ENCODE measurements around the gene CBY2. TPM values are rescaled to one million over a fixed set of nuclear protein-coding genes. Genes with fewer than 3 reads are reported as not detected.

The CBY2 gene
- total RNA-seq, 1 donor, result 0.21 TPM

GRCh38 chr13:45714170-45714569, 12.1 kb downstream of the CBY2 start:
- Histone ChIP-seq H3K9me3 (ENCODE audit: low read depth, low read length) (no peaks in the 10 kb centered on the region), H3K4me3 (ENCODE audit: low read length) (no peak overlapping the region), H3K27me3 (ENCODE audit: insufficient read depth, low read length) (no peaks in the 10 kb centered on the region), H3K4me1 (ENCODE audit: insufficient read depth, low read length) (no peaks in the 10 kb centered on the region)

- H3K9me3 ChIP-seq (ENCODE audit: low read depth, low read length), result no peaks in the 10 kb centered on the region
- no peaks in the 10 kb centered on the region for H3K27me3 ChIP-seq (ENCODE audit: insufficient read depth, low read length)
- no peak overlapping the region for H3K4me3 ChIP-seq (ENCODE audit: low read length)
- H3K4me1 ChIP-seq (ENCODE audit: insufficient read depth, low read length), result no peaks in the 10 kb centered on the region
Observed at GRCh38 chr13:45715351-45715750, 13.2 kb downstream of the CBY2 start.

DNA sequence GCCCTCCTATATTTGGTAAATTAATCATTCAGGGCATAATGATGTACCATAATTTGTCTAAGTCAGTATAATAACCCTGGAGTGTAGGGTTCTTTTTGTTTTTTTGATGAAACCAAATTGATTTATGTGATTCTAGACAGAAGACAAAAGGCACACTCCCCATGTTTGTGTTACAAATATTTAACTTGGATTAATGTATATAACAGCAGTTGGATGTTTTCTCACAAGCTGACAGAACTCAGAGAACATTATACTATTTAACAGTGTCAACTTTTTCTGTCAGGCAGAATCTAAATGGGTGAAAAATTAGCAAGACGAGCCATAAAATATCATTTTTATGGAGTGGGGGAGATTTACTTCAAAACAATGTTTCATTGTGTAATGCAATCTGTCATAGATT, 15.2 kb downstream of the CBY2 start:
- no peaks in the 10 kb centered on the region for H3K27me3 ChIP-seq (ENCODE audit: insufficient read depth, low read length)
- H3K9me3 ChIP-seq (ENCODE audit: low read depth, low read length), result no peaks in the 10 kb centered on the region
- no peaks in the 10 kb centered on the region for H3K4me1 ChIP-seq (ENCODE audit: insufficient read depth, low read length)
- no peak overlapping the region for H3K4me3 ChIP-seq (ENCODE audit: low read length)

- no peaks in the 10 kb centered on the region for H3K27me3 ChIP-seq (ENCODE audit: insufficient read depth, low read length)
- H3K4me3 ChIP-seq (ENCODE audit: low read length), result no peak overlapping the region
- H3K4me1 ChIP-seq (ENCODE audit: insufficient read depth, low read length), result no peaks in the 10 kb centered on the region
- H3K9me3 ChIP-seq (ENCODE audit: low read depth, low read length), result no peaks in the 10 kb centered on the region
Observed at GRCh38 chr13:45718063-45718462, 15.9 kb downstream of the CBY2 start.

GRCh38 chr13:45718992-45719391, 16.9 kb downstream of the CBY2 start:
- Histone ChIP-seq H3K4me1 (ENCODE audit: insufficient read depth, low read length) (no peaks in the 10 kb centered on the region), H3K4me3 (ENCODE audit: low read length) (no peak overlapping the region), H3K27me3 (ENCODE audit: insufficient read depth, low read length) (no peaks in the 10 kb centered on the region), H3K9me3 (ENCODE audit: low read depth, low read length) (no peaks in the 10 kb centered on the region)

DNA sequence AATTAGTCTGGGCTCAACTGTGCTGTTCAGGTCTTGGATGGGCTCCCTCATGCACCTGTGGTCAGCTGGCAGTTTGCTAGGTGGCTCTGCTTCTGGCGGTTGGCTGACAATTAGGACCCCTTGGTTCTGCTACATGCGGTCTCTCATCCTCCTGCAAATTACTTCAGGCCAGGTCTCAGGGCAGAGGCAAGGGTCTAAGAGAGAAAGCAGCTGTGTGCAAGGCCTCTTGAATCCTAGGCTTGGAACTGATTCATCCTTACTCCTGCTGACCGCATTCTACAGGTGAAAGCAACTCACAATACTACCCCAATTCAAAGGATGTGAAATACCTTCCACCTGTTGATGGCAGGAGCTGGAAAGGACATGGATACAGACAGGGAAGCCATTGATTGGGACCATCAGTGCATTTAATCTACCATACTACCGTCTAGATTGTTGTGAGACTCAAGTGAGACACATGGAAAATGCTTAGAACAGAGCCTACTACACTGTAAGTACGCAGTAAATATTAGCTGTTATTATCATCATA, 19.1 kb downstream of the CBY2 start:
- Histone ChIP-seq H3K9me3 (ENCODE audit: low read depth, low read length) (no peaks in the 10 kb centered on the region), H3K4me1 (ENCODE audit: insufficient read depth, low read length) (no peaks in the 10 kb centered on the region), H3K27me3 (ENCODE audit: insufficient read depth, low read length) (no peaks in the 10 kb centered on the region), H3K4me3 (ENCODE audit: low read length) (no peak overlapping the region)

- Histone ChIP-seq H3K9me3 (ENCODE audit: low read depth, low read length) (no peaks in the 10 kb centered on the region), H3K4me3 (ENCODE audit: low read length) (no peak overlapping the region), H3K27me3 (ENCODE audit: insufficient read depth, low read length) (no peaks in the 10 kb centered on the region), H3K4me1 (ENCODE audit: insufficient read depth, low read length) (no peaks in the 10 kb centered on the region)
Observed at GRCh38 chr13:45723798-45724197, 21.7 kb downstream of the CBY2 start.

DNA sequence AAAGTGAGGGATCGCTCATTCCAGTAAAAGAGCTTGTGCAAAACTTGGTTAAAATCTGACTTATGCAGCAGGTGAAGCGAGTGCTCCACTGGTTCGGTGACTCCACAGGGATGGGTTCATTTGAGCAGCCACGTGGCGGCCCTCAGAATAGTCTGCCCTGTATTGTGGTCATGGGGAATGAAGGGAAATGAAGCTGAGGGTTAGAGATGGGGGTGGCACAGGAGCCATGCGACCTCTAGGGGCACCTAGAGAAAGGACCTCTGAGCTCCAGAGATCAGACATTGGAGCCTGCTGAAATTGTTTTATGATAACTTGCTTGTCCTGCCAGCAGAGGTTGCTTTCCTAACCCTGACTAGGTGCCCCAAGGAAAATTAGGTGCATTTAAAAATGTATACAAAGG, 26.6 kb downstream of the CBY2 start:
- Histone ChIP-seq H3K4me3 (ENCODE audit: low read length) (no peak overlapping the region), H3K4me1 (ENCODE audit: insufficient read depth, low read length) (no peaks in the 10 kb centered on the region), H3K9me3 (ENCODE audit: low read depth, low read length) (no peaks in the 10 kb centered on the region), H3K27me3 (ENCODE audit: insufficient read depth, low read length) (no peaks in the 10 kb centered on the region)

- Histone ChIP-seq H3K27me3 (ENCODE audit: insufficient read depth, low read length) (peaks cover 2% of the 10 kb centered on the region), H3K4me1 (ENCODE audit: insufficient read depth, low read length) (no peaks in the 10 kb centered on the region), H3K4me3 (ENCODE audit: low read length) (no peak overlapping the region)
Observed at GRCh38 chr13:45731455-45731854, 29.3 kb downstream of the CBY2 start.

GRCh38 chr13:45732916-45733315, 30.8 kb downstream of the CBY2 start:
- peaks cover 2% of the 10 kb centered on the region for H3K27me3 ChIP-seq (ENCODE audit: insufficient read depth, low read length)
- H3K4me3 ChIP-seq (ENCODE audit: low read length), result no peak overlapping the region
- no peaks in the 10 kb centered on the region for H3K9me3 ChIP-seq (ENCODE audit: low read depth, low read length)
- H3K4me1 ChIP-seq (ENCODE audit: insufficient read depth, low read length), result no peaks in the 10 kb centered on the region

More at GRCh38 chr13:45731455-45731854, 29.3 kb downstream of the CBY2 start:
- no peaks in the 10 kb centered on the region for H3K9me3 ChIP-seq (ENCODE audit: low read depth, low read length)

DNA sequence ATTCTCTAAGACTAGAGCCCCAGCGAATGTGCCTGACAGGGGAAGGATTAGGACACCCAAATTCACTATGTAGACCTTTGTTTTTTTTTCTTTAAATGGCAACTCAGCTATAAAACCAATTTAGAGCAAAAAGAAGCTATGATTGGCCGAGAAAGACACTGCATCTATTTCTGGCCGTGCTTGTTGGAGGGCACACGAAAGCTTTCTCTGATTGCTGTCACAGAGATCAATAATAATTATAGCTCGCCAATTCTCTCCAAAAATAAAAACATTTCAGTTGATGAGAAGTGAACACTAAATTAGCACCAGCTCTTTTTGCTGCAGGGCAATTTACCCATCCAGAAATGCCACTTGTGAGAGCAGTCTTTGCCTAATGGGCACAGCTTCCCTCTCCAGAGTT, 31.2 kb downstream of the CBY2 start:
- Histone ChIP-seq H3K4me1 (ENCODE audit: insufficient read depth, low read length) (no peaks in the 10 kb centered on the region), H3K9me3 (ENCODE audit: low read depth, low read length) (no peaks in the 10 kb centered on the region), H3K27me3 (ENCODE audit: insufficient read depth, low read length) (peaks cover 2% of the 10 kb centered on the region), H3K4me3 (ENCODE audit: low read length) (no peak overlapping the region)

- Histone ChIP-seq H3K4me1 (ENCODE audit: insufficient read depth, low read length) (no peaks in the 10 kb centered on the region), H3K9me3 (ENCODE audit: low read depth, low read length) (no peaks in the 10 kb centered on the region), H3K27me3 (ENCODE audit: insufficient read depth, low read length) (peaks cover 2% of the 10 kb centered on the region), H3K4me3 (ENCODE audit: low read length) (no peak overlapping the region)
Observed at GRCh38 chr13:45737571-45738017, 35.5 kb downstream of the CBY2 start.

GRCh38 chr13:45742985-45743384, 40.9 kb downstream of the CBY2 start:
- no peaks in the 10 kb centered on the region for H3K27me3 ChIP-seq (ENCODE audit: insufficient read depth, low read length)
- H3K4me3 ChIP-seq (ENCODE audit: low read length), result no peak overlapping the region
- H3K4me1 ChIP-seq (ENCODE audit: insufficient read depth, low read length), result no peaks in the 10 kb centered on the region
- no peaks in the 10 kb centered on the region for H3K9me3 ChIP-seq (ENCODE audit: low read depth, low read length)

DNA sequence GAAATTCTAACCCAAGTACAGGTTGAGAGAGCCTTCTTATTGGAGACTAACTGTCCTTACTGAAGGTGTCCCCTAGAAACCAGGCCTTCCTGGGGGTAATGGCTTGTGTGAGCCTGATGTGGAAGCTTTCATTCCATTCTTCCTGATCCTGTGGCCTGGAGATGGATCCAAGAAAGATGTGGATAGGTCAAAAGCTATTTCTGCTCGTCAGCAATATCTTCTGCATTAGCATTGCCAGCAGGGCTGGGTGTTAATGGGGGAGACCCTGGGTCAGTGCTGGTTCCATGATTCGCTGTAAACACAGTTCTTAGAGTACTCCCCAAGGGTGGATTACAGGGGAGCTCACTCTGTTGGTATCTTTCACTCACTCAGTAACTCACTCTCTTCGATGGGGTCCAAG, 42.9 kb downstream of the CBY2 start:
- H3K4me3 ChIP-seq (ENCODE audit: low read length), result no peak overlapping the region
- no peaks in the 10 kb centered on the region for H3K27me3 ChIP-seq (ENCODE audit: insufficient read depth, low read length)

DNA sequence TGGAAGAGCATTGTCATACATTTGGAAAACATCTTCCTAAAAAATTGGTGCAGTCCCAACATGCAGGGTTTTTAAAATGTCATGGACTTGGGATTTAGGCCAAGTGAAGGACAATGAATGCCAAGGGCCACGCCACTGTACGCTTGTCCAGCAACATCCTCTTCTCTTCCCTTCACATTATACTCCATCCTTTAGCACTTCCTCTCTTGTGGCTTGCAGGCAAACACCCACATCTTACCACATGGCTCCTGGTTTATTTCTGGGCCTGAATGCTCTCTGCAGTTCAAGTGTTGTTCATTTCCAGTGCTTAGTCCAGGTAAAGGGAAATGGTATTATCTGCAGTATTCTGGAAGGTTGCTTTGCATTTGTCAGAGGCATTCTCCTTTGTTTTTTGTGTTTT, 45.0 kb downstream of the CBY2 start:
- Histone ChIP-seq H3K9me3 (ENCODE audit: low read depth, low read length) (no peaks in the 10 kb centered on the region), H3K4me3 (ENCODE audit: low read length) (no peak overlapping the region), H3K4me1 (ENCODE audit: insufficient read depth, low read length) (no peaks in the 10 kb centered on the region), H3K27me3 (ENCODE audit: insufficient read depth, low read length) (no peaks in the 10 kb centered on the region)

More for the DNA sequence above, 42.9 kb downstream of the CBY2 start:
- no peaks in the 10 kb centered on the region for H3K4me1 ChIP-seq (ENCODE audit: insufficient read depth, low read length)
- no peaks in the 10 kb centered on the region for H3K9me3 ChIP-seq (ENCODE audit: low read depth, low read length)

DNA sequence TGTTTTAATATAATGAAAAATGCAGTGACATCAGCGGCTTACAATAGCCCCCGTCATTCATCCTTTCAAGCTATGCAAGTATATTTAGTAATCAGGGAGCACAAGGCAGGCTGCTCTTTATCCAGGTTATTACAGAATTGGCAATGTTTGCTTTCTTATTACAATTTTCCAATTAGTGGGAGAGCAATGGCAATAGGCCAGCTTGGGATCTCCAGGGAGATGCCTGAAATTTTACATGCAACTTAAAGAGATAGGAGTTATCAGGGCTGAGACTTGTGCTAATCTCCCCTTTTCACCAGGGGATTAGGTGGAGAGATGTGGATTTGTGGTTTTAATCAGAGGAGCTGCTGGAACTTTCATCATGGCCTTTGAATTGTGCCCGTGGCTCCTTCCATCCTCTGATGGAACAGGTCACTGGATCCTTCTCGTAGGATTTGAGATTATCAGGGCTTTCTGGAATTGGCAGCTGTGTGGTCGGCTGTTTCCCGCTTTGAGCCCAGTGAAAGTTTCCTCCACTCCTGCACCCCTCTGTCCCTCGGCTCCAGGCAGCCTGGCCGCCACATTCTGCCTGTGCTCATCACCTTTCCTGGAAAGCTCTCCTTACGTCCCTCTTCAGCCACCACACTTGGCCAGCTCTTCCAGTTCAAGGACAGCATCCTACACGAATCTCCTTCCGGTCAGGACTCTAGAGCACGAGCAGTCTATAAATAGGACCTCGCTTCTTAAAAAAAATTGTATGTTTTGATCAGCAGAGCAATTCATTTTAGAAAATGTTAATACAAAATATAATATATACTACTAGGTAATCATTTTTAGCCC, 47.0 kb downstream of the CBY2 start:
- H3K27me3 ChIP-seq (ENCODE audit: insufficient read depth, low read length), result no peaks in the 10 kb centered on the region
- H3K4me3 ChIP-seq (ENCODE audit: low read length), result no peak overlapping the region
- no peaks in the 10 kb centered on the region for H3K4me1 ChIP-seq (ENCODE audit: insufficient read depth, low read length)
- H3K9me3 ChIP-seq (ENCODE audit: low read depth, low read length), result no peaks in the 10 kb centered on the region
